Astrocyte (in vitro differentiated cells and primary cell): Measurements from ENCODE around the gene ZFPM1.

Experiments
- CTCF ChIP-seq: IDR thresholded peaks from 2 replicates; pipeline ENCODE4 v1.5.1; 2011; ENCODE audit warnings: low read depth, mild to moderate bottlenecking, inconsistent platforms, low read length, moderate library complexity; ENCODE audit not compliant: insufficient read depth
- EZH2 ChIP-seq: IDR thresholded peaks from 2 replicates; pipeline ENCODE4 v1.6.1; 2012; ENCODE audit warnings: mild to moderate bottlenecking, low read length, inconsistent platforms; ENCODE audit not compliant: insufficient read depth

- TF ChIP-seq CTCF (no peak), EZH2 (no peak)
Measured at GRCh38 chr16:88416686-88417085, 36.4 kb upstream of the ZFPM1 start.
